CD4-positive, alpha-beta T cell (primary cell): ENCODE measurements around the gene TMEM72. TPM values are rescaled to one million over a fixed set of nuclear protein-coding genes. Genes with fewer than 3 reads are reported as not detected.

ENCODE experiments used
- ATAC-seq: fragments of 200-7000 bp; cut with Tn5 transposase; one replicate; pipeline ENCODE4 v1.10.0; 2022; ENCODE audit warnings: mild to moderate bottlenecking; ENCODE audit not compliant: poor library complexity
- CTCF ChIA-PET: fragments of 350-600 bp; sonication (Branson Sonifier 250); formaldehyde crosslinking; loops from one replicate; lab custom pipeline; 2021; ENCODE audit warnings: antibody characterized with exemption, inconsistent platforms; lab: Charles Lee
- POLR2A ChIA-PET: fragments of 350-600 bp; sonication (Branson Sonifier 250); formaldehyde crosslinking; loops from one replicate; lab custom pipeline; 2021; ENCODE audit warnings: antibody characterized with exemption, inconsistent platforms; lab: Charles Lee
- DNase-seq, 14 experiments: peaks; one replicate each; pipeline ENCODE4 v3.0.0-alpha.2; 2013 to 2020; ENCODE audit warnings: mixed read lengths in 2 of 14
- H3K27ac ChIP-seq, 2 donors: one replicate each; pipeline versions ENCODE4 v1.5.1 to v1.7.0; 2013; ENCODE audit warnings: low read length in 2 of 2, low read depth in 1 of 2, mild to moderate bottlenecking in 1 of 2
- H3K27me3 ChIP-seq, 2 experiments: 1 replicate in 1 of 2; 2 replicates in 1 of 2; pipeline versions ENCODE4 v1.6.1 to v1.7.0; 2013; ENCODE audit warnings: low read length in 2 of 2, control low read depth in 1 of 2, mild to moderate bottlenecking in 1 of 2, moderate library complexity in 1 of 2; ENCODE audit not compliant: insufficient read depth in 2 of 2, control insufficient read depth in 1 of 2
- H3K36me3 ChIP-seq: one replicate; pipeline ENCODE4 v1.6.1; 2013; ENCODE audit warnings: low read length, control low read depth; ENCODE audit not compliant: insufficient read depth
- H3K4me1 ChIP-seq: one replicate; pipeline ENCODE4 v1.6.1; 2013; ENCODE audit warnings: low read length, control low read depth; ENCODE audit not compliant: insufficient read depth
- H3K4me3 ChIP-seq: one replicate; pipeline ENCODE4 v1.5.1; 2013; ENCODE audit warnings: mild to moderate bottlenecking, low read length, moderate library complexity
- H3K9me3 ChIP-seq, 2 experiments: 1 replicate in 1 of 2; 2 replicates in 1 of 2; pipeline versions ENCODE4 v1.6.1 to v1.7.0; 2013; ENCODE audit warnings: low read length in 2 of 2, mild to moderate bottlenecking in 2 of 2, control low read depth in 1 of 2, moderate library complexity in 1 of 2; ENCODE audit not compliant: control insufficient read depth in 1 of 2, insufficient read depth in 1 of 2
- H3K27ac Mint-ChIP-seq: one replicate; pipeline ENCODE4 v1.8.0; 2020; ENCODE audit warnings: mixed read lengths
- H3K27me3 Mint-ChIP-seq: one replicate; pipeline ENCODE4 v1.8.0; 2021; ENCODE audit warnings: mixed read lengths
- H3K36me3 Mint-ChIP-seq: one replicate; pipeline ENCODE4 v1.8.0; 2021; ENCODE audit warnings: low read depth, mixed read lengths
- H3K4me1 Mint-ChIP-seq: one replicate; pipeline ENCODE4 v1.8.0; 2021; ENCODE audit warnings: low read depth, mixed read lengths
- H3K4me3 Mint-ChIP-seq: one replicate; pipeline ENCODE4 v1.8.0; 2020; ENCODE audit warnings: mild to moderate bottlenecking, mixed read lengths
- H3K9me3 Mint-ChIP-seq: one replicate; pipeline ENCODE4 v1.8.0; 2020; ENCODE audit warnings: mixed read lengths
- intact Hi-C, 2 experiments: fragments of 100-400 bp; cut with DNase I in 1 of 2; cut with micrococcal nuclease in 1 of 2; formaldehyde crosslinking; loops; one replicate each; pipeline versions ENCODE4 v1.15.1 to v1.9.0; 2023 to 2025; cut with DNase I, micrococcal nuclease
- total RNA-seq, 174 experiments: library from RNA in 2 of 174; stranded (reverse) in 2 of 174; gene quantifications; one replicate each; pipeline ENCODE4 v1.2.3 and lab custom pipeline; 2021 to 2026
- TF ChIP-seq, protein P1 (sequence below): fragments of 200-600 bp; IDR thresholded peaks from one replicate; pipeline ENCODE4 v1.8.0; 2022; ENCODE audit warnings: antibody characterized with exemption, mild to moderate bottlenecking

The TMEM72 gene
- total RNA-seq, 2 experiments from 2014 or later = not detected

DNA sequence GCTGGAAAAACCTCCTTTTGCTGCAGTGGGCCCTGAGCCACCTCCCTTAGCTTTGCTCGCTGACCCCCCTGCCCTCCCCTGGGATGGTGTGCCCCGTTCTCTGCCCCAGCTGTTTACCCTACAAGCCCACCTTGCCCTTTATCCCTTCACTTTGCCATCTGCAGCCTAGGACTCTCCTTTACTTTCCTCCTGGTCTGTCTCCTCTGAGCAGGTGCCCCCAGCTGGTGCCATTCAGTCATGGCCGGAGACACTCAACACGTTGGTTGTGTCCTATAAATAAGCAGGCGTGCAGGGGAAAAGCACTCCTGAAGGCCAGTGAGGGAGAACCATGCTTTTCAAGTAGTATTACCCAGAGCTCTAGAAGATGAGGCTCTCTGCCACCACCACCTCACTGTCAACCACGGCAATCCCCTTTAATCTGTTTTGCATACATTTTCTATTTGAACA lies 54.5 kb downstream of the TMEM72 start:
- Histone ChIP-seq H3K4me1 (peaks cover 31% of the 10 kb centered on the region), H3K36me3 (no peaks in the 10 kb centered on the region), H3K27me3 (no peaks in the 10 kb centered on the region), H3K9me3 (no peaks in the 10 kb centered on the region), H3K27ac (no peak overlapping the region), H3K4me3 (no peak overlapping the region)
- no peak for ATAC-seq
- Mint-ChIP-seq H3K4me1 (peaks cover 27% of the 10 kb centered on the region), H3K27me3 (no peaks in the 10 kb centered on the region), H3K9me3 (no peaks in the 10 kb centered on the region), H3K4me3 (no peak overlapping the region), H3K27ac (no peak overlapping the region), H3K36me3 (no peaks in the 10 kb centered on the region)
- ChIA-PET POLR2A (no interaction called here), CTCF (no interaction called here)
- TF ChIP-seq, protein P1, sequence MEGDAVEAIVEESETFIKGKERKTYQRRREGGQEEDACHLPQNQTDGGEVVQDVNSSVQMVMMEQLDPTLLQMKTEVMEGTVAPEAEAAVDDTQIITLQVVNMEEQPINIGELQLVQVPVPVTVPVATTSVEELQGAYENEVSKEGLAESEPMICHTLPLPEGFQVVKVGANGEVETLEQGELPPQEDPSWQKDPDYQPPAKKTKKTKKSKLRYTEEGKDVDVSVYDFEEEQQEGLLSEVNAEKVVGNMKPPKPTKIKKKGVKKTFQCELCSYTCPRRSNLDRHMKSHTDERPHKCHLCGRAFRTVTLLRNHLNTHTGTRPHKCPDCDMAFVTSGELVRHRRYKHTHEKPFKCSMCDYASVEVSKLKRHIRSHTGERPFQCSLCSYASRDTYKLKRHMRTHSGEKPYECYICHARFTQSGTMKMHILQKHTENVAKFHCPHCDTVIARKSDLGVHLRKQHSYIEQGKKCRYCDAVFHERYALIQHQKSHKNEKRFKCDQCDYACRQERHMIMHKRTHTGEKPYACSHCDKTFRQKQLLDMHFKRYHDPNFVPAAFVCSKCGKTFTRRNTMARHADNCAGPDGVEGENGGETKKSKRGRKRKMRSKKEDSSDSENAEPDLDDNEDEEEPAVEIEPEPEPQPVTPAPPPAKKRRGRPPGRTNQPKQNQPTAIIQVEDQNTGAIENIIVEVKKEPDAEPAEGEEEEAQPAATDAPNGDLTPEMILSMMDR = no peak
- intact Hi-C loops = no loop called here
- no peak for DNase-seq

DNA sequence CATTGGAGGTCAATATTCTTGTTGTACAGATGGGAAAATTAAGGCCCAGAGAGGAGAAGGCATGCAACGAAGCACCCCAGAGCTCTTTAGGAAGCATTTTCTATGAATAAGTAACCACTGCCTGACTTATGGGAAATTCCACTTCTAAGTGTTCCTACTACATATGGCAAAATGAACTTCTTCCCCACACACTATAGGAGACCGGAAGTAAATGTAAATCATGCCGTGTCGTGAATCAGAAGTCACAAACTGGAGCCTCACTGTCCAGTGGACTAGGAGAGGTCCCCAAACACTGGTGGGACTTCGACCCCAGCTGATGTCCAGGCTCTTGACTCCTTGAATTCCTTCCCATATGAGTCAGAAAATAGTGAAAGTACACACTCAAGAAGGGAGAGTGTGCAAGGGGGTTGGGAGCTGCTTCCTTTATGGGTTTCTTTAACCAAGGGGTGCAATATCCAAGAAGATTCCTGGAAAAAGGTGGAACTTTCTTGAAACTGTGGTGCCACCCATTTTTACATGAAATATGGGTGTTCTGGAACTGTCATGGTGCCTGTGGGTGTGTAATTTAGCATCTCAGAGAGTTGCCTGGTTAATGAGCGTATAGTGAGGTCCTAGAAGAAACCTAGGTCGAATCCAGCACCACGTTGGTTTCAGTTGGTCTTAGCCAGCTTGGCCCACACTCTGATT lies 55.1 kb downstream of the TMEM72 start:
- H3K9me3 ChIP-seq = no peaks in the 10 kb centered on the region
- no peaks in the 10 kb centered on the region for H3K27me3 Mint-ChIP-seq
- no peaks in the 10 kb centered on the region for H3K36me3 ChIP-seq
- H3K4me1 Mint-ChIP-seq = peaks cover 27% of the 10 kb centered on the region
- H3K4me1 ChIP-seq = peaks cover 31% of the 10 kb centered on the region
- H3K27ac ChIP-seq = no peak overlapping the region
- no peaks in the 10 kb centered on the region for H3K27me3 ChIP-seq
- TF ChIP-seq, protein P1 = no peak
- no peak for ATAC-seq
- ChIA-PET CTCF (no interaction called here), POLR2A (interaction anchor here (0.6 kb wide), 1 partner anchor 173 kb away, joined by 3 read pairs; no protein-coding TSS in a partner anchor)
- no peak overlapping the region for H3K27ac Mint-ChIP-seq
- no peaks in the 10 kb centered on the region for H3K9me3 Mint-ChIP-seq
- intact Hi-C loops = no loop called here
- H3K4me3 Mint-ChIP-seq = no peak overlapping the region
- H3K4me3 ChIP-seq = no peak overlapping the region
- H3K36me3 Mint-ChIP-seq = no peaks in the 10 kb centered on the region
- DNase-seq = peak in 2 of 14 experiments; percentile 38 to 52

DNA sequence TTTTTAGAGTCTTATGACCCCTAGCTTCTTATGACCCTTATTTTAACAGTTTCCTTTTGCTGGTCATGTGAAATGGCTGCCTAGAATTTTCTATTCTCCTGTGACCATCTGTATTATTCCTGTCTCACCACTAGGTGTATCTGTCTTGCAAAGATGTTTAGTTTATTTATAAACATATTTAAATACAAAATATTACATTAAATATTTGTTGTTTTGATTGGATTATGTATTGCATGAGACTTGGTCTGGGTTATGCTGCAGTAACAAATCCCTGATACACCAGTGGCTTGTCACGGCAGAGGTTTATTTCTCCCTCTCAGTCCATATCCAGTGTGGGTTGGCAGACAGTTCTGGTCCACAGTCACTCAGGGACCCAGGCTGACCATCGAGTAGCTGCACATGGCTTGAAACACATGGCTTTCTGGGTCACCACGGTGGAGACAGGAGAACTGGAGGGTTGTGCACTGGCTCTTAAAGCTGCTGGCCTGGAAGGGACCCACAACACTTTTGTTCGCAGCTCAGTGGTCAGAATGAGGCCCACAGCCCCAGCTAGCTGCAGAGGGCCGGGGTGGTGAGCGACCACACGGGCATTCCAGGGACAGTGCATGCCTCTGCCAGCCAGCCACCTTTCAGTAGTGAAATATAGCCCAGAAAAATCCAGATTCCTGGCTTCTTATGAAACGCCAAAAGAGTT lies 55.8 kb downstream of the TMEM72 start:
- ATAC-seq = no peak
- H3K4me3 ChIP-seq = no peak overlapping the region
- peaks cover 27% of the 10 kb centered on the region for H3K4me1 Mint-ChIP-seq
- peaks cover 31% of the 10 kb centered on the region for H3K4me1 ChIP-seq
- H3K27me3 ChIP-seq = no peaks in the 10 kb centered on the region
- CTCF ChIA-PET = no interaction called here
- H3K9me3 Mint-ChIP-seq = no peaks in the 10 kb centered on the region
- H3K27ac Mint-ChIP-seq = no peak overlapping the region
- TF ChIP-seq, protein P1 = no peak
- no peak for DNase-seq
- H3K36me3 Mint-ChIP-seq = no peaks in the 10 kb centered on the region
- no peak overlapping the region for H3K27ac ChIP-seq
- H3K9me3 ChIP-seq = no peaks in the 10 kb centered on the region
- intact Hi-C loops = no loop called here
- POLR2A ChIA-PET = interaction anchor here (0.6 kb wide), 1 partner anchor 172 kb away, joined by 3 read pairs; no protein-coding TSS in a partner anchor
- no peaks in the 10 kb centered on the region for H3K36me3 ChIP-seq
- no peak overlapping the region for H3K4me3 Mint-ChIP-seq
- H3K27me3 Mint-ChIP-seq = no peaks in the 10 kb centered on the region
